ENCODE measurements around the gene CNOT8. TPM values are rescaled to one million over a fixed set of nuclear protein-coding genes. Genes with fewer than 3 reads are reported as not detected.

The CNOT8 gene
- total and polyA plus RNA-seq, 2 donors (not counting 3 experiments of a cell fraction or from before 2014, with no cell fraction given): 42.6 to 53.7 TPM

GRCh38 chr5:154892369-154892771, 33.9 kb downstream of the CNOT8 start:
- BruUV-seq (replicated peaks): no TSS peak
- Histone ChIP-seq H3K4me3 (replicated peaks in 1 of 3; ENCODE audit: insufficient read depth in 1 of 3, low read depth in 1 of 3, low read length in 3 of 3) (no peak overlapping the region), H3K36me3 (ENCODE audit: control insufficient read depth in 2 of 2, extremely low read depth in 1 of 2, insufficient read depth in 2 of 2, low read length in 2 of 2) (peaks cover 19 to 33% of the 10 kb centered on the region in 2 experiments), H3K9ac (replicated peaks; ENCODE audit: extremely low read depth, insufficient read depth, low read length) (no peak overlapping the region), H3K79me2 (ENCODE audit: control insufficient read depth, insufficient read depth, low read length) (no peaks in the 10 kb centered on the region), H4K20me1 (replicated peaks; ENCODE audit: control insufficient read depth, extremely low read depth, insufficient read depth, low read length) (no peaks in the 10 kb centered on the region), H3K9me1 (replicated peaks; ENCODE audit: control insufficient read depth, extremely low read depth, insufficient read depth, low read length) (no peaks in the 10 kb centered on the region), H3K4me2 (ENCODE audit: insufficient read depth, low read length) (no peak overlapping the region), H3K4me1 (ENCODE audit: control insufficient read depth, extremely low read depth, insufficient read depth, low read length) (peaks cover 3% of the 10 kb centered on the region), H3K9me3 (replicated peaks; ENCODE audit: control insufficient read depth, insufficient read depth, low read length) (no peaks in the 10 kb centered on the region), H3K27ac (ENCODE audit: insufficient read depth, low read depth, low read length) (no peak overlapping the region), H3K27me3 (ENCODE audit: control insufficient read depth in 2 of 2, insufficient read depth in 2 of 2, low read length in 2 of 2) (no peaks in the 10 kb centered on the region), H2AFZ (ENCODE audit: low read depth, low read length) (no peak overlapping the region)
- TF ChIP-seq MYC (IDR thresholded peaks at IDR 0.05; ENCODE audit: low read depth, low read length) (no peak), MAX (IDR thresholded peaks at IDR 0.05; ENCODE audit: insufficient read depth, insufficient read length) (no peak), POLR2AphosphoS5 (IDR thresholded peaks at IDR 0.05; ENCODE audit: insufficient read depth, low read depth, low read length) (no peak), POLR2A (IDR thresholded peaks at IDR 0.05; ENCODE audit: low read depth, low read length) (no peak), GATA2 (IDR thresholded peaks at IDR 0.05; ENCODE audit: insufficient read depth, insufficient read length, low read depth, low read length) (no peak), JUN (IDR thresholded peaks at IDR 0.05; ENCODE audit: borderline replicate concordance, insufficient read depth, insufficient read length, low read depth) (no peak), EZH2 (IDR thresholded peaks at IDR 0.05; ENCODE audit: borderline replicate concordance, low read depth, low read length, severe bottlenecking) (no peak), FOS (IDR thresholded peaks at IDR 0.05; ENCODE audit: borderline replicate concordance, insufficient read depth, low read length) (no peak)
- TF ChIP-seq, protein P1, sequence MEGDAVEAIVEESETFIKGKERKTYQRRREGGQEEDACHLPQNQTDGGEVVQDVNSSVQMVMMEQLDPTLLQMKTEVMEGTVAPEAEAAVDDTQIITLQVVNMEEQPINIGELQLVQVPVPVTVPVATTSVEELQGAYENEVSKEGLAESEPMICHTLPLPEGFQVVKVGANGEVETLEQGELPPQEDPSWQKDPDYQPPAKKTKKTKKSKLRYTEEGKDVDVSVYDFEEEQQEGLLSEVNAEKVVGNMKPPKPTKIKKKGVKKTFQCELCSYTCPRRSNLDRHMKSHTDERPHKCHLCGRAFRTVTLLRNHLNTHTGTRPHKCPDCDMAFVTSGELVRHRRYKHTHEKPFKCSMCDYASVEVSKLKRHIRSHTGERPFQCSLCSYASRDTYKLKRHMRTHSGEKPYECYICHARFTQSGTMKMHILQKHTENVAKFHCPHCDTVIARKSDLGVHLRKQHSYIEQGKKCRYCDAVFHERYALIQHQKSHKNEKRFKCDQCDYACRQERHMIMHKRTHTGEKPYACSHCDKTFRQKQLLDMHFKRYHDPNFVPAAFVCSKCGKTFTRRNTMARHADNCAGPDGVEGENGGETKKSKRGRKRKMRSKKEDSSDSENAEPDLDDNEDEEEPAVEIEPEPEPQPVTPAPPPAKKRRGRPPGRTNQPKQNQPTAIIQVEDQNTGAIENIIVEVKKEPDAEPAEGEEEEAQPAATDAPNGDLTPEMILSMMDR (IDR thresholded peaks at IDR 0.05; ENCODE audit: extremely low read depth in 1 of 2, insufficient read depth in 1 of 2, low read depth in 1 of 2, low read length in 2 of 2): no peak
- dilution Hi-C loops (cut with MboI; ENCODE audit: extremely low pct_ligation_motif_present, low sequenced_read_pairs): no loop called here
- ChIA-PET POLR2A (no interaction called here), CTCF (interaction anchor here (0.6 to 1.3 kb wide), 3 partner anchors 12 to 238 kb away, joined by 3 read pairs; no protein-coding TSS in a partner anchor)
- intact Hi-C loops (cut with micrococcal nuclease): no loop called here
- peak; percentile 13 for DNase-seq (ENCODE audit: low read depth, low spot score)
- FAIRE-seq: peak; percentile 74

Data from endothelial cell of umbilical vein (primary cell).